Right forelimb (tissue), 1 donor: ENCODE results near the gene FREM1.

ENCODE experiments used
- DNase-seq: peaks from one replicate; pipeline ENCODE4 v3.0.0-alpha.2; 2018

The FREM1 gene

DNA sequence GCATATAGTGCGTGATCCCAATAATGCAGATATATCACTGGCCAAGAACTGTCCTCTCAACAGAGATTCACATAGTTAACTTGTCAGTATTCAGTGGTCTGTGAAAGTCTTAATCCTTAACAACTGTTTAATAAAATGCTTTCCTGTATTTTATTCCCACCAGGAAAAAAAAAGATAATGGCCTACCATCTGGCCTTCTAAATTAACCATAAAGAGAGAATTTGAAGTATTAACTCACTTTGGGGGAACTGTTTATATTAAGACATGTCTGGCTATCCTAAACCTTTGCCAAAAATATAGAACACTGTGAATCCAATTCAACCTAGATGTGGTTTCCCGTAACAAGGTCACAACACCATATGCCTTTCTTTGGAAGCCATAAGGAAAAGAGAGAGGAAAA lies 818 bp upstream of the FREM1 start:
- DNase-seq, result no peak

DNA sequence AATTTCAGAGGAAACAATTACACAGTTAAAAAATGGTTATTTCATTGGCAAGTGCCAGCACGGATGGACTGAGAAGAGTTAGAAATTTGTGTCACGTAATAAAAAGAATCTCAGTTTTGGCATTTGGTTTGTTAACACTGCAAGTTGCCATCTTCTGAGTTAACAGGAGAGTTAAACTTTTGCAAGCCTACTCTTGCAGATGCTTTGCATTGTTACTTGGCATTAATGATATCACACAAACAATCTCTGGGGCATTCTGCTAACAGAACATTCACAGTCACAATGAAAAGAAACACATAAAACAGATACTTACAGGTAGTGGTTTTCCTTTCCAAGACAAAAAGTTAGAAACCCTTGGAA lies 647 bp downstream of the FREM1 start:
- DNase-seq, result no peak

DNA sequence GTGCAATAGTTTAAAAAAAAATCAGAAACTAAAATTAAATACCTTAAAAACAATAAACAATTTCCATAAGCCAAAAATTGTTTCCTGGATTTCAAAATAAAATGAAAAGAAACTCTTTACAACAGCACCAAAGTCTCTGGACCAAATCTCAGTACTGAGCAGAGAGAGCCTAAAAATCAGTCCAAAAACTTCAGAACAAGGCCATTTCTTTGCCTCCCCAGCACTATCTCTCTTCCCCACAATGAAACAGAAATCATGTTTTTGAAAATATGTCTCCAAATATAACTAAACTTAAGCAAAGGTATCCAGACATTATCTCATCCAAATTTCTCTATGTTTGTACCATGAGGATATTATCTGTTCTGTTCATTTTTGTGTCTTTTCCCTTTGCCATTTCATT lies 1.0 kb downstream of the FREM1 start:
- no peak for DNase-seq

DNA sequence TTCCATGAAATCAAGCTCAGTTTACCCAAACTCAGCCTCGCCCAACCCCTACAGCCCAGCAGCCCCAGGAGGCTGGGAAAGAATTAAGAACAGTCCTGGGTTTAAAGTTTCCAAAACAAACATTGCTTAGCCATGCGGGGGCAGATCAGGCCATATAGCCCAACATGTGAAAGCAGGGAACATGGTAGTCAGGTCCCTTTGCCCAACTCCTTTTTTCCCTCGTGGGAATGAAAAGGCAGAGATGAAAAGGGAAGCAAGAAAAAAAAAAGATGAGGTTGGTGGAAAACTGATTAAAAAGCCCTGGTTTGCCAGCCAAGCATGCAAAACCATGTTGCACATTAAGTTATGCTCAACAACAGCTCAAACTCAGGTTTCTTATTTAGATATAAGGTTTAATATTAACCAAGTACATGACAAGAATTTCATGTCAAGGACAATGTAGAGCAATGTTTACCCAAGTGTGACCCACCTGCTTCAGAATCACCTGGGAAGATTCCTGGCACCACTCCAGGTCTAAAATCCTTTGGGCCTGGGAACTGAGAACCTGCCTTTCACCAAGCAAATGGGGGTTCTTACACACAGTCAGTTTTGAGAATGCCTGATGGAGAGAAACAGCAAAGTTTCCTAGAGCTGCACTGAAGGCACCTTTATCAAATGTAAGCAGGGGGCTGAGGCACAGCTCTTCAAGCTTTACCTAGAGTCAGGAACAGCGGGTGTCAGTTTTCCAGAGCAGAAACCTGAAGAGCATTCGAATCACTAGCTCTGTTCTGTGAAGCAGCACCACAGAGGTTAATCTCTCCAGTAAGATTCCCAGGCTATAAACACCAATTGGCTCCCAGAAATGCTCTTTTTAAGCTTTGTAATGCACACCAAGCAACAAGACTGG lies 1.7 kb downstream of the FREM1 start:
- no peak for DNase-seq

DNA sequence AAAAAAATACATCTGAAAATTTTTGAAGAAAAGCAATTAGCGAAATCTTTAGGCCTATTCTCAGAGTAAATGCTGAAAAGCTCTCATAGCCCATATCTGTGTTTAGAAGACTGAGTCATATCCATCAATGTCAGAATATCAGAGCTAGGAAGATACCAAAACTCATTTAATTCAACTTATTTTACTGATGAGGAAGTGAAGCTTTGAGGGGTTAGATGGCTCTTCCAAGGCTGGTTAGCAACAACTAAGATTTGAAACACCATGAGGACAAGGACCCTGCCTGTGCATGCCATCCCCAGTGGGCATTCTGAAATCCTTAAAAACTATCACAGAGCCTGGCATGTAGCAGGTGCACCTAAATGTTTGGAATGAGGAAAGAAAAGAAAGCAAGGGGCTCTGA lies 2.5 kb downstream of the FREM1 start:
- no peak for DNase-seq

DNA sequence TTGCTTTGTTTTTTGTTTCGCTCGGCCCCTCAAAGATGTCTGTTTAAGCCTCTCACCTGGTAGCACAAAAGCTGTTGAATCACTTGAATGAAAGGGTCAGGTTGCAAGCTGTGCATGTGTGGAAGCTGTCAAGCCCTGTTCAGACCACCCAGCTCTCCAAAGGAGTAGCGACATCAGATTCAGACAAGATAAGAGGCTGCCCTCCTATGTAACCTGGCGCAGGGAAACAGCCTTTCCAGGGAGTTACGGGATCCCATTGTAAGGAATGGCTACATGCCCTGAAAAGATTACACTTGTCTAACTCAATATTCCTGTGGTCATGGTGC lies 2.9 kb downstream of the FREM1 start:
- no peak for DNase-seq

DNA sequence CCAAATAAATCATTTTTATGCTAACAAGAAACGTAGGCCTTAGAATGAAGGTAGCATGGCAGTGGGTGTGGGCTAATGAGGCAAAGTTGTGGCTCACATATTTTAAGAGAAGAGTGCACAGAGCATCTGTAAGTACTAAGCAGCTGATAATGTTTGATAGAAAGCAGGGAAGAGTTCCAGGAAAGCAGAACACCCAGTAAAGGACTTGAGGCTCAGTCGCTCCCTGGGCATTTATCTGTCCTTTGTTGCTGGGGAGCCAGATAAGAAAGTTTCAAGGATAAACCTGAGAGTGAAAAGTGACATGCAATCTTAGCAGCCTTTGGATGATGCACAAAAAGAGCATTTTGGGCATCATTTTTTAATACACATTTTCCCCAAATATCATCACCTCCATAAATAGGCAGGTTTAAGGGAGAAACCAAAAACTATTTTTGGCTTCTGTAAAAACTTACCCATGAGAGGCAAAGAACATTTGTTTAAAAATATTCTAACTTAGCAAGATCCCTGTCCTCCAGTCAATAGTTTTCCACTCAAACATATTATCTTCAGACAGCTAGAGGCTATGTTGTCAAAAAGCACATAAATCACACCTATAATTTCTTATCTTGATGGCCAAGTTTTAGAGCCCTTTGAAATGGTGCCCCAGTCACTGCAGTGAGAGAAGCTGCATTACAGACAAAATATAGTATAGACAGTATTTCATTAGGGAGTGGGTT lies 3.4 kb downstream of the FREM1 start:
- DNase-seq, result no peak

DNA sequence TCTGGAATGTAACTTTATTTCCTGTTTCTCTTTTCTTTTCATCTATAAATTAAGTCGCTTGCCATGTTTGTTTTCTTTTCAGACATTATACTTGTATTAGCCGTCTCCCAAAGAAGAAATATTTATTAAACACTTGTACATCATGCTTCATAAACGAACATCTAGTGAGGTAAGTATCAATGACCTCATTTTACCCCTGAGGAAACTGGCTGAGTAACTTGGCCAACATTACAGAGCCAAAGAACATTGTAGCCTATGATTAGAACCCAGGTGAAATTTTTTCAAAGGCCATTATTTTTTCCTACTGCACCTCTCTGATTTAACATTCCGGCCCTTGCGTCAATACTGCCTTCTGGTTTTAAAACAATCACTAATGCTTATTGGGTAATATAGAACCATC lies 4.2 kb downstream of the FREM1 start:
- no peak for DNase-seq

DNA sequence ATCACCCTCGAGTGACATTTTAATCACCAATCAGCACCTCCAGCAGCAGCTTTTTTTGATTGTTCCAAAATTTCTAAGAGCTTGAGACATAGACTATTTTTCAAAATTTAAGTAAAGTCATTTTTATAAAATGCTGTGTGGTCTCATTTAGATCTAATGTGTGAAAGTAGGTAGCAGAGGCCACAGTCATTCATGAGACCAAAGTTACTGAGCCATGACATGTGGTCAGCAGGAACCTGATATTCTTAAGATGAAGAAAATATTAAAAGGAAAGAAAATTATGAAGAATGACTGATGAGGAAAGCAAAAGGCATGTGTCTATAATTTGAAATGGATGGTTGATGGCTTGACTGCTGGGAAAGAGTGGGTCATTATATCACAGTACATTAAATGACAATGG lies 7.2 kb downstream of the FREM1 start:
- no peak for DNase-seq

DNA sequence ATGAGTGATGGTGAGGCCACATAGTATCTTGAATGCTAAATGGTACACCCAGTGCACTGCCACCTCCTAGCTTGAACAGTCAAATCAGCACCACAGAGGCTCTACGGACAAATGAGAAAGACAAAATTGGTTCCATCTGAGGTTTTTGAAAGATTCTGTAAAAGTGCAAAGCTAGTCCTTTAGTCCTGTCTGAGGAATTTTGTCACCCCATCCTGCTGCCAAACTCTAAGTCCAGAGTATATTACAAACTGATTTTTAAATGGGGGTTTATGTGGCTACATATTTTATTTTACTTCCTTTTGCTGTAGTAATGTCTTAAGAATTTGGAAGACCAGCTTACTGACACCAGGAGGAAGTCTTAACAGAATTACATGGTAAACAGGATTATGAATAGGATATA lies 7.7 kb downstream of the FREM1 start:
- no peak for DNase-seq

DNA sequence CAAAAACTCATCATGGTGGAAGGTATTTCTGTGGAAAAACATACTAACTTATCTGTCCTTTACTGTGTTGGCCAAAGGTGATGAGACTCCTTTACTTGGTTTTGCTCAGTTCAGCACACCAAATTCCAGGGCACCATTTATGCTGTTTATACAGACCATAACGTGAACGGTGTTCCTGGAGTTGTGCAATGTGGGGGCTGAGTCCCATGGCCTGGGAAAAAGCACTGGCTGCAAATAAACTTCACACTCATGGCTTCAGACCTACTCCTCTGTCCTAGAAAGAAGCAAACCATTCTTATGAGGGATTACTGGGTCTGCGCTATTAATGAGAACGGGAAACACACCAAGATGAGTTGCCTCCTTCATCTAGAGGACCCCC lies 10.4 kb downstream of the FREM1 start:
- no peak for DNase-seq

DNA sequence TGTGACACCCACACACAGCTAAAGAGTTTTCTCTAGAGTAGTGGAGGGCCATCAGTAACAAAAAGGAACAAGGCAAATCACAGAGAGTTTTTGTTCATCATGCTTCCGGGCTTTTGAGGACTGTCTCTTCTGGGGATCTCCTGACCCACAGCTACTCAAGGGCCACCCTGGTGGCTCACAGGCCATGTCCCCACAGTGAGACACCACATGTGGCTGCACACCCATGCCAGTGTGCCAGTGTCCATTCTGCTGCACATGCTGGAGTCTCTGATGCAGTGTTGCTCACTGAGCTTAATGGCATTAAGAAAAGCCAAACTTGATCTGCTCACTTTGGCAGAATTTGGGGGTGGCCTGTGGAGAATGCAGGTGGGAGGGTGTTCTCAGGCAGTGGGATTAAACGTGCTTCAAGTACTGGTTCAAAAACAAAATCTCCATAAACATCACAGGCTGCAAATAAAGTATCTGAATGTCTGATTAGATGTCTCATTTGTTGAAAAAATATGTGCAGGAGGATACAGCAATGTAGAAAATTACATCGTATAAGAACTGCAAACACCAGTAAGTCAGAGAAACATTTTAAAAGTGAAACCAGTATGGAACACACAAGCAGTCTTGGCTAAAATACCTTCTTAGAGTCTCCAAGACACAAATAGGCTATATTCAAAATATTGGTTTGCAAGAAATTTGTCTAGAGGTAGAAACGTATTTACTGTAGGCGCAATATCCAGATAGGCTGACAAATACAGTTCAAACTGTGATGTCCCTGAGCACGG lies 11.0 kb downstream of the FREM1 start:
- no peak for DNase-seq

DNA sequence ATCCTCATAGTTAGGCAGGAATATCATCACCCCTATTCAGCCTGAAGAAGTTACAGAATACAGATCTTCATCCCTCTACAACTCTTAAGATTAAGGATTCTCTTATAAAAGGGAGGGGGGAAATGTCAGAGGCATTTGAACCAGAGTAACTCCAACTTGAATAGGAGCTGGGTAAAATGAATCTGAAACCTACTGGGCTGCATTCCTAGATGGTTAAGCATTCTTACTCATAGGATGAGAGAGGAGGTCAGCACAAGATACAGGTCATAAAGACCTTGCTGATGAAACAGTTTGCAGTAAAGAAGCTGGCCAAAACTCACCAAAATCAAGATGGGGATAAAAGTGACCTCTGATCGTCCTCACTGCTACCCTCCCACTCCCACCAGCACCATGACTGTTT lies 14.4 kb downstream of the FREM1 start:
- no peak for DNase-seq

DNA sequence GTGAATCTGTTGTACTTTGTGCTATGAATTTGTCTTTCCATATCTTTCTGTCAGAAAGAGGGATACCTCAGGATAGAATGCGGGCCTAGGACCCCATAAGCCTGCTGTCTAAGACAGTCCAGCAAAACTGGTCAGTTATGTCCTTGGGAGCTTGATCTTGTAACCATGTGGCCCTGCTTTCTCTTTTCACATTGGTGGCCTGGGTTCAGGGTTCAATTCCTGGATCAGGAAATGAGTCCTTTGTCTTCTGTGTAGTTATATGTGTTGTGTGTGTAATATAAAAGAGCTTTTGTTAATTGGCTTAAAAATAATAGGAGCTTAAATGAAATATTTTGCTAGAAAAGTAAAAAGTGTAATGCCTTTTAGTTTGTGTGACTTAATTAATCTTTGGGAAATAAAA lies 16.9 kb downstream of the FREM1 start:
- DNase-seq, result no peak

DNA sequence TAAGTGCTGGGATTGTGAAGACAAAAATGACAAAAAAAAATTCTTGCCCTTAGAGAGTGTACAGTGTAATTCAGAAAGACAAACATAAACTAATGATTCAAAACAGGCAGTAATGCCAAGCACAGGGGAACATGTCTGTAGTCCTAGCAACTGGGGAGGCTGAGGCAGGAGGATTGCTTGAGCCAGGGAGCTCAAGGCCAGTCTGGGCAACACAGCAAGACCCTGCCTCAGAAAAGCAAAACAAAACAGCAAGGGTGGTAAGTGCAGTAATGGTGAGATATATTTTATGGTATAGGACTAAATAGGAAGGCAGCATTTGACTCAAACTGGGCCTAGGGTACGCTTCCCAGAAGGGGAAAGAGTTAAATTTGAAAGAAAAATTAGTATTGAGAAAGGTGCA lies 18.9 kb downstream of the FREM1 start:
- no peak for DNase-seq

DNA sequence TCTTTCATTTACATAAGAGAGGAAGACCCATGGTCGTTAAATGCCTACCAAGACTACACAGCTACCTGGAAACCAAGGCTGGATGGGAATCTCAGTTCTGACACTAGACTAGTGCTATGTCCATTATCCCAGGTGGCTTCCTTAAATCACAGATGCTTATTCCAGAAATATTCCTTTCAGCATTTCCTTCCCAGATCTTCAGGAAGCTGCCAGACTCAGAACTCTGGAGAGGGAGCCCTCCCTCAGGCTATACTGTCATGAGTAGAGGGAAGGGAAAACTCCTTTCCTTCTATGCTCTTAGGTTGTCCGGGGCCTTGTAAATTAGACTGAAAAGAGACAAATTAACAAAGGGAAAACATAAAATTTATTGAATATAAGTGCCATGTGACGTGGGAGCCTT lies 20.8 kb downstream of the FREM1 start:
- DNase-seq, result no peak

DNA sequence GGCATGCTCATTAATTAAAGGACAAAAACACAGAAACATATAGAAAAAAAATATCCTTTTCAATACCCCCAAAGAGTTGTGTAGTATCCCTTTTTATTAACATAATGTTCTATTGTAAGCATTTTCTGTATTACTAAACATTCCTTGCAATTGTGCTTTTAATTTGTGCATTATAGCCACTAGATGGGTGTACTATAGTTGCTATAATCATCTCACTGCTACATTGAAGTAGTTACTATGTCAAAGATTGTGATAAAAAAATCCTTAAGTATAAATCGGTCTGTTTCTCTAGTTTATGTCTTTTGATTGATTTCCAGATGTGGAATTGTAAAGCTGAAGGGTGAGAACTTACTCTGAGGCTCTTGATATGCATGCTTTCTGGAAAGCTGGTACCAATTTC lies 21.4 kb downstream of the FREM1 start:
- DNase-seq, result no peak

DNA sequence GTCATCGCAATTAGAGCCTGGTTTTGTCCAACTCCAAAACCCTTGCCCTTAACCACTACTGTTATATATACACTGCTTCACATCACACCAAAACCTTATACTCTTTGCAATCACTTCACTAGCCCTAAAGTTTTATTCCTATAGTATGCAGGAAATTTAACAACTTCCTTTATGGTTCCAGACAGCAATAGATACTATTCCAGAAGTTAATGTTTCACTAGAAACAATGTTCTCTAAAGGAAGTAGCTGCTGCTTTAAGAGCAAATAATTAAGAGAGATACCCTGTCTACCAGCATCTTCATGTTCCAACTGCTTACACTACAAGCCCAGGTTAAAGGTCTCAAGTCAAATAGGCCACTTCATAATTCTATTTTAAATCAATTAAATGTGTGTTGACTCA lies 22.0 kb downstream of the FREM1 start:
- DNase-seq, result no peak

DNA sequence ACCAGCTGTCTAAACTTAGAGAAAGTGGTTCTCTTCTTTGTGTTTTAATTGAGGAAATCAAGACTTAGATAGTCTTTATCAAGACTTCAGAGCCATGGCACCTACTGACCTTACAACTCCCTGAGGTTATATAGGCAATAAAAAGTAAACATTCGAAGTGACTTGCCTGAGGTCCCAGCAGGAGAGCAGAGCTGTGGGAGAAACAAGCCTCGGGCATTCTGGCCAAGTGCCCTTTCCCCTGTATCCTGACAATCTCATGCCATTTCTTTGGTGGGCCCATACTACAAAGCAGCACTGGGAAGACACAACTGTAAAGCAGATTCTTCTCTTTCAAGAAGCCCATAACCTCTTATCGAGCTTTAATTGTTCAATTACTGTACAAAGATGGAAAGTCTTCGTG lies 23.1 kb downstream of the FREM1 start:
- DNase-seq, result no peak

DNA sequence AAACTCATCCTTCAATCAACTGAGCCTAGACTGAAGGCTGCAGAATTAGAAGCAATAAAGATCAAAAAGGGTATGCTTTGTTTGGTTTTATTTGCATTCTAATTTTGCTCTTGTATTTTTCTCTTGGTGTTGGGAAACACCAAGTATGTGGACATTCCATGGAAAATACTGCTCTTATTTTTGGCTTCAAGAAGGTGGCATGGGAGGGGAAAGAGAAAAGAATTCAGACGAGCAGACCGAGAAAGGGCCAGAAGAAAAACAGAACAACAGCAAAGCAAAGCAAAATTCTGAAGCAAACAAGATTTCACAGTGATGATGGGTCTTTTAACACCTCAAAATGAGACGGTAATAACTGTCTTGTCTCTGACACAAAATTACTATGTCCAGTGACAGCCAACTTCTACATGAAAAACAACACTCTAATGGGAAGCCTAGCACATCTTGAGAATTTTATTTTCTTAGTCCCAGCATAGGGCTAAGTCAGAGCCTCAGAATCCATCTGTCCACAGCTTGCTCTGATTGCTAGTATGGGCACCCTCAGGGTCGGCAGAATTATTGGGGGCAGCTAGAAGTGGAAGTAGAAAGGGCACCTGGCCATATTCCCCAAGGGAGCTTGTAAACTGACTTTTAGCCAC lies 26.8 kb downstream of the FREM1 start:
- no peak for DNase-seq

DNA sequence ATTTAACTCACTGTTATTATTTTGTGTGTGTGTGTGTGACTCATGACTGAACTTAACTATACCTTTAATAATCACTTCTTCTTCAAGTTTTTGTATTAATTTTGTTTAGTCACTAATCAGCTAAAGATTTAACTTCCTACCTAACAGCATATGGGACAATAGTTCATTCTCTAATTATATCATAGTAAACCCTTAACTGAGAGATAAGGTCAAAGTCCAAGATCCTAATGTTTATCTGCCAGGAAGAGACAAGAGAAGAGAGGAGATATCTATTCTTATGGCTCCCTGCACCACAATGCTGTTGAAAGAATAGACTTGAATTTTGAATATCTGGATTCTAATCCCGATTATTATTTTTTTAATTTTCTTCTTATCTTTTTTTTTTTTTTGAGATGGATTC lies 28.1 kb downstream of the FREM1 start:
- DNase-seq, result no peak

DNA sequence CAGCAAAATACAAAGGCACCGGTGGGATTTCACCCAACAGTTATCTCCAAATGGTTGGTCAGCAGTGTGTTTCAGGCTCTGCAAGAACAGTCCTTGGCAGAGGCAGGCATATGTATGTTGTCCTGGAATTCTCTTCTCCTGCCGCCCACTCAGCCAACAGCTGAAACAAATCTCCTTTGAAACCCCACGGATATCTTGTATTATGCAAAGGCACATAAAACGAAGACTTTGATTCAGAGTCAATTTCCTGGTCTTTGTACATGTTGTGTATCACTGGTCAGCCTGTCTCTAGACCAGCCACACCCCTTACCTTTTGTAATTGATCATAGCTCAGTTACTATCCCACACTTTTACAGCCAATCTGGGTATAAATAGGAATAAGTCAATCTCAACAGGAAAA lies 29.2 kb downstream of the FREM1 start:
- DNase-seq, result no peak

DNA sequence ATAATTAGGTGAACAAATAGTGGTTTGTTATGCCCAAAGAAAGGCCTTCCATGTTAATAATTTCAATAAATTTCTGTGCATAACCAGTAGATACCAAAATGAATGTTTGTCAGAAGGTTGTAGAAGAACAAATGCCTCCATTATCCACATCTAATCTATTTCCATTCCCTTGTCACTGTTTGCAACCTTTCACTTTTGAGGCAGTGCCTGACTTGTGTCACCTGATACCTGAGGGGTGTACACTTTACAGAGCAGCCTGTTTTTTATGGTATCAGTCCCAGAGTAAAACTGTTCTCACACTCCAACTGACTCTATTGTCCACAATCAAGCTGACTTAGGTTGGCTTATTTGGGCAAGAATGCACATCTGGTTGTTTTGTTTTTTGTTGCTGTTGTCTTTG lies 40.1 kb downstream of the FREM1 start:
- no peak for DNase-seq

DNA sequence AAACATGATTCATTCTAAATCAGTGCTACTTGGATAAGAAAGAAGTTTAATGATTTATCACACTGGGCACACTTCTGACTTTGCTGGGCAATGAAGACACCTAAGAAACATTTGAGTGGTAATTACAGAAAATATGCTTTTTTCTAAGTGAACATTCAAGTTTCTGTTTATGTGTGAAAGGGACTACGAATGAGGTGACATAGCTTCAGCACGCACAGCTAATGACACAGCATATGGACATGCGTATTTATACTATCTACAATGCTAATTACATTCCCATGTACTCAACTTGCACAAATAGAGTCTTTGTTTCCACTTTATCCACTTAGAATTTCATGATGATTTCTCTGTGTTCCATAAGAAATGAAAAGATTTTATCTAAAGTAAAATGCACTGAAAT lies 40.6 kb downstream of the FREM1 start:
- no peak for DNase-seq
